Vagina (tissue), 2 donors: ENCODE data around the gene TMEM266.

Experiments
- CTCF ChIP-seq, 3 experiments: fragments of 450-650 bp in 2 of 3; fragments of 200-600 bp in 1 of 3; sonication (generic) in 1 of 3; IDR thresholded peaks; one replicate each; pipeline ENCODE4 v1.5.1; 2017 to 2019; ENCODE audit warnings: antibody characterized with exemption in 3 of 3, mild to moderate bottlenecking in 2 of 3, moderate library complexity in 2 of 3
- POLR2A ChIP-seq, 2 donors: fragments of 450-650 bp; IDR thresholded peaks; one replicate each; pipeline ENCODE4 v1.6.1; 2017; ENCODE audit warnings: antibody characterized with exemption in 2 of 2, mild to moderate bottlenecking in 2 of 2, moderate library complexity in 2 of 2
- POLR2AphosphoS5 ChIP-seq, 2 donors: sonication (generic); formaldehyde crosslinking; IDR thresholded peaks; one replicate each; pipeline ENCODE4 v1.9.0; 2017; ENCODE audit warnings: antibody characterized with exemption in 2 of 2, mild to moderate bottlenecking in 2 of 2, low read depth in 1 of 2; ENCODE audit not compliant: insufficient read depth in 1 of 2

GRCh38 chr15:76150971-76151598, 91.3 kb downstream of the TMEM266 start:
- TF ChIP-seq CTCF (IDR thresholded peaks at IDR 0.05): peak; percentile 47 to 88 (median 67)
- TF ChIP-seq POLR2A (IDR thresholded peaks at IDR 0.05): no peak
- TF ChIP-seq POLR2AphosphoS5 (IDR thresholded peaks at IDR 0.05; ENCODE audit: insufficient read depth in 1 of 2, low read depth in 1 of 2): no peak
